ENCODE data around the gene TMEM200A. TPM values are rescaled to one million over a fixed set of nuclear protein-coding genes. Genes with fewer than 3 reads are reported as not detected.

The TMEM200A gene
- polyA plus RNA-seq, 1 donor from 2014 or later = 31.3 TPM

DNA sequence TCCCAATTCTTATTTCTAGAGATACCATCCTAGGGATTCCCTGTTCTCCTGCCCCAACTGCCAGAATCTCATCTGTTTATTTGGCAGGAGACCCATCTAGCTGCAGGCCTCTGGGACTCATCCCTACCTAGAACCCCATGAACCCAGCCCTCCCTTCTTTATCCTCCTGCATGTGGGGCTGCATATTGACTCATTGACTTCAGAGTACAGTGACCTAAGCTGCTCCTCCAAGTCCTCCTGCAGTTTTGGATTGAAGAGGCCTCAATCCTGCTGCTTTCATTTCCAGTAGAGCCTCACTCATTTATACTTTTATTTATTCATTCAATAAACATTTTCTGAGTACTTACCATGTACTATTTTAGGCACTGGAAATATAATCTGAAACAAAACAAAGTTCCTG is 11.6 kb downstream of the TMEM200A start:
- Histone ChIP-seq H2AFZ (ENCODE audit: low read depth, low read length) (no peak overlapping the region), H3K27ac (ENCODE audit: low read length) (no peak overlapping the region), H3K36me3 (ENCODE audit: insufficient read depth, low read length) (no peaks in the 10 kb centered on the region), H3K9me2 (ENCODE audit: insufficient read depth, low read length) (no peaks in the 10 kb centered on the region), H4K20me1 (ENCODE audit: insufficient read depth) (no peaks in the 10 kb centered on the region), H3K9ac (ENCODE audit: low read length) (no peak overlapping the region), H3K9me3 (ENCODE audit: low read length) (no peaks in the 10 kb centered on the region), H3F3A (ENCODE audit: insufficient read depth, low read length, poor library complexity, severe bottlenecking) (no peaks in the 10 kb centered on the region), H3K27me3 (ENCODE audit: insufficient read depth, low read depth, low read length) (no peaks in the 10 kb centered on the region), H3K79me2 (replicated peaks; ENCODE audit: insufficient read depth, low read length) (no peaks in the 10 kb centered on the region), H3K4me2 (ENCODE audit: low read length) (no peak overlapping the region), H3K4me3 (ENCODE audit: low read length) (no peak overlapping the region)
- TF ChIP-seq SMC3 (conservative IDR thresholded peaks at IDR 0.05; ENCODE audit: poor library complexity) (no peak), RAD21 (conservative IDR thresholded peaks at IDR 0.05) (no peak), EP300 (conservative IDR thresholded peaks at IDR 0.05; ENCODE audit: poor library complexity, severe bottlenecking) (no peak)
- TF ChIP-seq, protein P1, sequence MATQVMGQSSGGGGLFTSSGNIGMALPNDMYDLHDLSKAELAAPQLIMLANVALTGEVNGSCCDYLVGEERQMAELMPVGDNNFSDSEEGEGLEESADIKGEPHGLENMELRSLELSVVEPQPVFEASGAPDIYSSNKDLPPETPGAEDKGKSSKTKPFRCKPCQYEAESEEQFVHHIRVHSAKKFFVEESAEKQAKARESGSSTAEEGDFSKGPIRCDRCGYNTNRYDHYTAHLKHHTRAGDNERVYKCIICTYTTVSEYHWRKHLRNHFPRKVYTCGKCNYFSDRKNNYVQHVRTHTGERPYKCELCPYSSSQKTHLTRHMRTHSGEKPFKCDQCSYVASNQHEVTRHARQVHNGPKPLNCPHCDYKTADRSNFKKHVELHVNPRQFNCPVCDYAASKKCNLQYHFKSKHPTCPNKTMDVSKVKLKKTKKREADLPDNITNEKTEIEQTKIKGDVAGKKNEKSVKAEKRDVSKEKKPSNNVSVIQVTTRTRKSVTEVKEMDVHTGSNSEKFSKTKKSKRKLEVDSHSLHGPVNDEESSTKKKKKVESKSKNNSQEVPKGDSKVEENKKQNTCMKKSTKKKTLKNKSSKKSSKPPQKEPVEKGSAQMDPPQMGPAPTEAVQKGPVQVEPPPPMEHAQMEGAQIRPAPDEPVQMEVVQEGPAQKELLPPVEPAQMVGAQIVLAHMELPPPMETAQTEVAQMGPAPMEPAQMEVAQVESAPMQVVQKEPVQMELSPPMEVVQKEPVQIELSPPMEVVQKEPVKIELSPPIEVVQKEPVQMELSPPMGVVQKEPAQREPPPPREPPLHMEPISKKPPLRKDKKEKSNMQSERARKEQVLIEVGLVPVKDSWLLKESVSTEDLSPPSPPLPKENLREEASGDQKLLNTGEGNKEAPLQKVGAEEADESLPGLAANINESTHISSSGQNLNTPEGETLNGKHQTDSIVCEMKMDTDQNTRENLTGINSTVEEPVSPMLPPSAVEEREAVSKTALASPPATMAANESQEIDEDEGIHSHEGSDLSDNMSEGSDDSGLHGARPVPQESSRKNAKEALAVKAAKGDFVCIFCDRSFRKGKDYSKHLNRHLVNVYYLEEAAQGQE (IDR thresholded peaks at IDR 0.05; ENCODE audit: borderline replicate concordance) = no peak
- TF ChIP-seq, protein P2, sequence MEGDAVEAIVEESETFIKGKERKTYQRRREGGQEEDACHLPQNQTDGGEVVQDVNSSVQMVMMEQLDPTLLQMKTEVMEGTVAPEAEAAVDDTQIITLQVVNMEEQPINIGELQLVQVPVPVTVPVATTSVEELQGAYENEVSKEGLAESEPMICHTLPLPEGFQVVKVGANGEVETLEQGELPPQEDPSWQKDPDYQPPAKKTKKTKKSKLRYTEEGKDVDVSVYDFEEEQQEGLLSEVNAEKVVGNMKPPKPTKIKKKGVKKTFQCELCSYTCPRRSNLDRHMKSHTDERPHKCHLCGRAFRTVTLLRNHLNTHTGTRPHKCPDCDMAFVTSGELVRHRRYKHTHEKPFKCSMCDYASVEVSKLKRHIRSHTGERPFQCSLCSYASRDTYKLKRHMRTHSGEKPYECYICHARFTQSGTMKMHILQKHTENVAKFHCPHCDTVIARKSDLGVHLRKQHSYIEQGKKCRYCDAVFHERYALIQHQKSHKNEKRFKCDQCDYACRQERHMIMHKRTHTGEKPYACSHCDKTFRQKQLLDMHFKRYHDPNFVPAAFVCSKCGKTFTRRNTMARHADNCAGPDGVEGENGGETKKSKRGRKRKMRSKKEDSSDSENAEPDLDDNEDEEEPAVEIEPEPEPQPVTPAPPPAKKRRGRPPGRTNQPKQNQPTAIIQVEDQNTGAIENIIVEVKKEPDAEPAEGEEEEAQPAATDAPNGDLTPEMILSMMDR (IDR thresholded peaks at IDR 0.05; ENCODE audit: poor library complexity, severe bottlenecking) = no peak

DNA sequence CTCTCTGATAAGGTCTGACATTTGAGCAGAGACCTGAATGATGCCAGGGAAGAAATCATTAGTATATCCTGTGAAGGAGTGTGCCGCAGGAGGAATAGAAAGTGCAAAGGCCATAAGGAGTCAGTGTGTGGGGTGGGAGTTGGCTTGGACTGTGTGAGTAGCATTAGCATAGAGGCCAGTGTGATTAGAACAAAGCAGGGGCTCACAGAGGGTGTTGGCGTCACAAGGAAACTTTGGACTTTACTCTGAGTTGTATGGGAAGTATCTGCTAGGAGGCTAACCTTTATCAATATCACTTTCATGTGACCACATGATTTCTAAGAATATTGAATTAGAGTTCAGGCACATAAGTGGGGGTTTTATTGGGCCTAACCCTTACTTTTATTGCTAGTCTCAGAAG is 12.1 kb downstream of the TMEM200A start:
- H3K4me3 ChIP-seq (ENCODE audit: low read length) = no peak overlapping the region
- no peak overlapping the region for H2AFZ ChIP-seq (ENCODE audit: low read depth, low read length)
- TF ChIP-seq RAD21 (conservative IDR thresholded peaks at IDR 0.05) = no peak
- no peaks in the 10 kb centered on the region for H4K20me1 ChIP-seq (ENCODE audit: insufficient read depth)
- no peak overlapping the region for H3K4me2 ChIP-seq (ENCODE audit: low read length)
- H3K9me2 ChIP-seq (ENCODE audit: insufficient read depth, low read length) = no peaks in the 10 kb centered on the region
- no peak overlapping the region for H3K27ac ChIP-seq (ENCODE audit: low read length)
- no peaks in the 10 kb centered on the region for H3K79me2 ChIP-seq (replicated peaks; ENCODE audit: insufficient read depth, low read length)
- no peak overlapping the region for H3K9ac ChIP-seq (ENCODE audit: low read length)
- H3K27me3 ChIP-seq (ENCODE audit: insufficient read depth, low read depth, low read length) = no peaks in the 10 kb centered on the region
- no peaks in the 10 kb centered on the region for H3K9me3 ChIP-seq (ENCODE audit: low read length)
- H3F3A ChIP-seq (ENCODE audit: insufficient read depth, low read length, poor library complexity, severe bottlenecking) = no peaks in the 10 kb centered on the region
- no peaks in the 10 kb centered on the region for H3K36me3 ChIP-seq (ENCODE audit: insufficient read depth, low read length)

DNA sequence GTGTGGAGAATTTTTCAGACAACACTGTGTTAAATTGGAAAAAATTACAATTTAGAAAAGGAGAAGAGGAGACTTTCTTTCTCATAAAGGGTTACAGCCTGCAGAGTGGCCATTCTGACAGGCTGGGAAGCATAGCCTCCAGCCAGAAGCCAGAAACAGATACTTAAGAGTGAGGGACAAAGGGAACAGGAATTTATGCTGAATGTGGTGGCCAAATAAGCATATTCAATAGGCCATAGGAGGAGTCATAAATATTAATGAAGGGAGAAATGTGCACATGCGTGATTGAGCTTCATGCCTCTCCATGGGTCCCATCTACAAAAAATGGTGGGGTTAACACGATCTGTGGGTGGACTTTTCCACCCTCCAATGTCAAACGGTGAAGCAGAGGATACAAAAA is 13.4 kb downstream of the TMEM200A start:
- Histone ChIP-seq H3K4me3 (ENCODE audit: low read length) (no peak overlapping the region), H3F3A (ENCODE audit: insufficient read depth, low read length, poor library complexity, severe bottlenecking) (no peaks in the 10 kb centered on the region), H4K20me1 (ENCODE audit: insufficient read depth) (no peaks in the 10 kb centered on the region), H3K9me2 (ENCODE audit: insufficient read depth, low read length) (no peaks in the 10 kb centered on the region), H3K9ac (ENCODE audit: low read length) (no peak overlapping the region), H3K79me2 (replicated peaks; ENCODE audit: insufficient read depth, low read length) (no peaks in the 10 kb centered on the region), H2AFZ (ENCODE audit: low read depth, low read length) (no peak overlapping the region), H3K36me3 (ENCODE audit: insufficient read depth, low read length) (no peaks in the 10 kb centered on the region), H3K27me3 (ENCODE audit: insufficient read depth, low read depth, low read length) (no peaks in the 10 kb centered on the region), H3K4me2 (ENCODE audit: low read length) (no peak overlapping the region), H3K27ac (ENCODE audit: low read length) (no peak overlapping the region), H3K9me3 (ENCODE audit: low read length) (no peaks in the 10 kb centered on the region)
- TF ChIP-seq, protein P1 (IDR thresholded peaks at IDR 0.05; ENCODE audit: borderline replicate concordance) = no peak
- TF ChIP-seq MXI1 (conservative IDR thresholded peaks at IDR 0.05; ENCODE audit: poor library complexity, severe bottlenecking) (no peak), EZH2 (IDR thresholded peaks at IDR 0.05; ENCODE audit: borderline replicate concordance, insufficient read depth, low read length, poor library complexity, severe bottlenecking) (no peak), SMC3 (conservative IDR thresholded peaks at IDR 0.05; ENCODE audit: poor library complexity) (no peak), TAF1 (IDR thresholded peaks at IDR 0.05; ENCODE audit: low read depth) (no peak), EP300 (conservative IDR thresholded peaks at IDR 0.05; ENCODE audit: poor library complexity, severe bottlenecking) (no peak)

All from neural cell (in vitro differentiated cells).